Naive thymus-derived CD8-positive, alpha-beta T cell (primary cell): Measurements from ENCODE around the gene PRKAB1. TPM values are rescaled to one million over a fixed set of nuclear protein-coding genes. Genes with fewer than 3 reads are reported as not detected.

ENCODE experiments used
- ATAC-seq, 2 donors: fragments of 150-1000 bp; cut with Tn5 transposase in 1 of 2; sonication (Bioruptor Pico), chemical (Tn5 transposase) in 1 of 2; 1 replicate in 1 of 2; 2 replicates in 1 of 2; pipeline ENCODE4 v1.10.0; 2021; ENCODE audit warnings: mild to moderate bottlenecking in 2 of 2, moderate library complexity in 2 of 2
- POLR2A ChIA-PET: fragments of 350-600 bp; sonication (Branson Sonifier 250); formaldehyde crosslinking; loops from one replicate; lab custom pipeline; 2021; ENCODE audit warnings: antibody characterized with exemption; lab: Charles Lee
- DNase-seq, 10 donors: peaks; one replicate each; pipeline versions ENCODE4 v3.0.0 to v3.0.0-alpha.2; 2020 to 2022
- H3K27ac Mint-ChIP-seq, 10 donors: one replicate each; pipeline ENCODE4 v1.8.0; 2020 to 2022; ENCODE audit warnings: mild to moderate bottlenecking in 10 of 10, mixed read lengths in 10 of 10, moderate library complexity in 4 of 10, inconsistent platforms in 1 of 10
- H3K27me3 Mint-ChIP-seq, 5 donors: one replicate each; pipeline ENCODE4 v1.8.0; 2021 to 2022; ENCODE audit warnings: mixed read lengths in 5 of 5
- H3K36me3 Mint-ChIP-seq, 3 donors: one replicate each; pipeline ENCODE4 v1.8.0; 2020 to 2022; ENCODE audit warnings: mixed read lengths in 3 of 3, mild to moderate bottlenecking in 2 of 3, inconsistent platforms in 1 of 3
- H3K4me1 Mint-ChIP-seq, 4 donors: one replicate each; pipeline ENCODE4 v1.8.0; 2021 to 2022; ENCODE audit warnings: mixed read lengths in 4 of 4
- H3K4me3 Mint-ChIP-seq, 10 donors: one replicate each; pipeline ENCODE4 v1.8.0; 2020 to 2022; ENCODE audit warnings: mild to moderate bottlenecking in 10 of 10, mixed read lengths in 10 of 10, moderate library complexity in 6 of 10, inconsistent platforms in 1 of 10
- H3K9me3 Mint-ChIP-seq, 9 donors: one replicate each; pipeline ENCODE4 v1.8.0; 2020 to 2022; ENCODE audit warnings: mixed read lengths in 9 of 9, mild to moderate bottlenecking in 3 of 9, inconsistent platforms in 1 of 9, moderate library complexity in 1 of 9
- polyA plus RNA-seq, 3 donors: library from polyadenylated mRNA; unstranded; fragments of 300-500 nt; fragmentation: Illumina TruSeq; gene quantifications; one replicate each; pipeline ENCODE4 v1.2.3, GENCODE V29; 2021
- total RNA-seq, 8 experiments: library from RNA in 2 of 8; stranded (reverse) in 2 of 8; gene quantifications; one replicate each; pipeline ENCODE4 v1.2.3 and lab custom pipeline; 2021 to 2026

PRKAB1 gene
- total and polyA plus RNA-seq, 5 experiments from 2014 or later, result 29.6 to 48.7 (median 45.2) TPM

DNA sequence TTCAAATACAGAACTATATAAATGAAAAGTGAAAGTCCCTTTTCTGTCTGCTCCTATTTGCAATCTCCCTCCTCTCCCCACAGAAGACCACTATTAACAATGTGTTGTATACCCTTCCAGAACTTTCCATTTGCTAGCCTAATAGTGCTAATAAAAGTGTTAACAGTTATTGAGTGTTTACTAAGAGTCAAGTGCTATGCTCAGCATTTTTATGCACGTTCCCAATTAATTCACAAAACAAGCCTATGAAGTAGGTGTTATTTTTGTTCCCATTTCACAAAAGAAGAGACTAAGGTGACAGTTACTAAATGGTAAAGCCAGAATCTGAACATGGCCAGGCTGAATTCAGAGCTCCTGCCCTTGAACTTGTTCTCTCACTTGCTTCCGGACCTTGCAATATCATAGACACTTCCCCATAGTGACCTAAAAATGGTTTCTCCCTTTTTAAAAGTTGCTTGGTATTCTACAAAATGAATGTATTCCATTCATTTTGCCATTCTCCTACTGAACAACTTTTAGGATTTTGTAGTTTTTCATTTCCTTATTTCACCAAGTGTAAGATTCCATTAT is 1.6 kb upstream of the PRKAB1 start:
- peak overlapping the region; percentile 39 to 92 (median 72) for H3K27ac Mint-ChIP-seq
- no peak for DNase-seq
- no peak for ATAC-seq
- POLR2A ChIA-PET, result no interaction called here
- peaks cover 9 to 45% (median 42%) of the 10 kb centered on the region in 4 donors for H3K4me1 Mint-ChIP-seq
- peaks cover 0 to 16% (median 2%) of the 10 kb centered on the region in 3 donors for H3K36me3 Mint-ChIP-seq
- H3K27me3 Mint-ChIP-seq, result no peaks in the 10 kb centered on the region
- no peaks in the 10 kb centered on the region for H3K9me3 Mint-ChIP-seq
- H3K4me3 Mint-ChIP-seq, result peak overlapping the region; percentile 74 to 91 (median 89)

DNA sequence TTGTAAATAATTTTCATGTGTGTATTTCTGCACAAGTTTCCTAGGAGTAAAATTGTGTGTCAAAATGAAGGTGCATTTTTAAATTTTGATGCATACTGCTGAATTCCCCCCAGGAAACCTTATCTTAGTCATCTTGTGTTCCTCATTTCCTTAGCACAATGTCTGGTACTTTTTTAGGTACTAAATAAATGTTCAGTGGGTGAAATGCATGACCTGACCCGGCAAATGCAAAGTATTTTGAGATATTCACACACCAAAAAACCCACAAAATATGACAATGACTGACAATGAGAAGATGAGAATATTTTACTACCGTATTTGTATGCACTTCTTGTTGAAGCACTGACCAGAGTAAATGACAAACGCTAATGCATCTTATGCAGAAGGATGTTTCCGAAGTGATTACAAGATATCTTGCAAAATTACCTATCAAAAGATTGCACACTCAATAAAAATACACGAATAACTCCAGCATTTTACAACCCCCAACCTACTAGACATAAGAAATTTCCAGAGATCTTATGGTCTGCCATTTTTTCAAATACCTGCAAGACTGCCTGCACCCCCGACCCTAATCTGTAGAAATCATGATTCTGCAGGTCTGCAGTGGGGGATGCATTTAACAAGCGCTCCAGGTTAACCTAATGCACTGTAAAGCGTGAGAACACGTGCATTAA is 895 bp upstream of the PRKAB1 start:
- ATAC-seq (no peak), DNase-seq (no peak)
- H3K27me3 Mint-ChIP-seq, result no peaks in the 10 kb centered on the region
- peak overlapping the region; percentile 83 to 91 (median 89) for H3K4me3 Mint-ChIP-seq
- H3K4me1 Mint-ChIP-seq, result peaks cover 9 to 52% (median 47%) of the 10 kb centered on the region in 4 donors
- H3K36me3 Mint-ChIP-seq, result peaks cover 0 to 22% (median 3%) of the 10 kb centered on the region in 3 donors
- H3K27ac Mint-ChIP-seq, result peak overlapping the region; percentile 39 to 95 (median 90)
- POLR2A ChIA-PET, result interaction anchor here (0.9 to 1.6 kb wide), 5 partner anchors 8 to 1291 kb away, joined by 3 to 6 read pairs (median 5); partner anchors contain the start of genes RPLP0 and SUDS3
- H3K9me3 Mint-ChIP-seq, result no peaks in the 10 kb centered on the region

DNA sequence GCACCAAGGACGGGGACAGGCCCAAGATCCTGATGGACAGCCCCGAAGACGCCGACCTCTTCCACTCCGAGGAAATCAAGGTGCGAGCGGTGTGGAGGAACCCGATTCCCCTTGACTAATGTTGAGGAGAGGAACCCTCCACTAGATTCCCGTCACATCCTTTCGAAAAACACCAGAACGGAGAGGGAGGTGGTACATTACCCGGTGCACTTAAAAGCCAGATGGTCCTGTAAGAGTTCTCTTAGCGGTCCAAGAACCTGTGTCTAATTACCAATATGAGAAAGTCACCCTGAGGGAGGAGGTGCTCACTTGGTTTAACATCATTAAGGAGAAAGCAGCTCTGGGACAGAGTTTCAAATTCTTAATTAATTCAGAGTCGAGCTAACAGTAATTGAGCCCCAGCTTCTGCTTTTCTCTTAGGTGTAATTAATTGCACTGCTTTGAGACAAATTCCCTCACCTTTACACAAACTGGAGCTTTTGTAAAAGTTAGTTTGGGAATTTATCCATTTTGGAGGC is 450 bp downstream of the PRKAB1 start:
- Mint-ChIP-seq H3K4me1 (peaks cover 16 to 65% (median 58%) of the 10 kb centered on the region in 4 donors), H3K27ac (peak overlapping the region; percentile 86 to 95 (median 92)), H3K27me3 (no peaks in the 10 kb centered on the region), H3K9me3 (no peaks in the 10 kb centered on the region), H3K36me3 (peaks cover 0 to 36% (median 7%) of the 10 kb centered on the region in 3 donors), H3K4me3 (peak overlapping the region; percentile 83 to 91 (median 89))
- POLR2A ChIA-PET, result interaction anchor here (0.5 to 1.6 kb wide), 6 partner anchors 9 to 533 kb away, joined by 3 to 6 read pairs (median 4); partner anchors contain the start of gene RPLP0
- no peak for DNase-seq
- ATAC-seq, result peak in 1 of 2 donors; percentile 2

DNA sequence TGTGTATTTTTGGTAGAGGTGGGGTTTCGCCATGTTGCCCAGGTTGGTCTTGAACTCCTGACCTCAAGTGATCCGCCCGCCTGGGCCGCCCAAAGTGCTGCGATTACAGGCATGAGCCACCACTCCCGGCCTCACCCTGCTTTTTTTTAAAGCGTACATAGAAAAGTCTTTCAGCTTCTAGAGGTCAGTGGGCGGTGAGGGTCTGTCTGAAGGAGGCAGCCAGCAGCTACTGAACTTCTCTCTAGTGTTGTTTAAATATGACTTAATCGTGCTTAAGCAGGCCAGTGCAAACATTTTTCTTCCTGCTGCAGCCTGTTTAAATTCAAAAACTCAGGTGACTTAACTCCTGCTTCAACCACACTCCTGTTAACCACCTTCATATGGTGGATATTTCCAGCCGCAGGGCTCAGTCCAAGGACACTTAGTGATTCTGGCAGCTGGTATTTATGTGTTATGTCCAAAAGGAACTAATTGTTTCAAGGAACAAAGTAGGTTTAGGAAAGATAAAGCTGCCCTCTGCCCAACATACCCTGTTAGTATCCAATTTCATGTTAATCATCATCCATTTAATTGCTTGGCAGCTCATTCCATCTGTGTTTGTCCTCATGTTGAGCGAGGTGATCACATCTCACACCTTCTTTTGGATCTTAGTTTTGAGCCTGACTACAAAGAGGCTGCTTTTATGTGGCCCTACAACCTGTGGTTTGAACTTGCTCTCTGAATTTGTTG is 2.0 kb downstream of the PRKAB1 start:
- H3K36me3 Mint-ChIP-seq, result peaks cover 0 to 51% (median 12%) of the 10 kb centered on the region in 3 donors
- H3K9me3 Mint-ChIP-seq, result no peaks in the 10 kb centered on the region
- peak overlapping the region; percentile 29 to 88 (median 74) for H3K27ac Mint-ChIP-seq
- peak overlapping the region; percentile 36 to 84 (median 62) for H3K4me3 Mint-ChIP-seq
- DNase-seq (no peak), ATAC-seq (no peak)
- peaks cover 18 to 73% (median 63%) of the 10 kb centered on the region in 4 donors for H3K4me1 Mint-ChIP-seq
- POLR2A ChIA-PET, result interaction anchor here (0.6 kb wide), 1 partner anchor 37 kb away, joined by 3 read pairs; no protein-coding TSS in a partner anchor
- H3K27me3 Mint-ChIP-seq, result no peaks in the 10 kb centered on the region

DNA sequence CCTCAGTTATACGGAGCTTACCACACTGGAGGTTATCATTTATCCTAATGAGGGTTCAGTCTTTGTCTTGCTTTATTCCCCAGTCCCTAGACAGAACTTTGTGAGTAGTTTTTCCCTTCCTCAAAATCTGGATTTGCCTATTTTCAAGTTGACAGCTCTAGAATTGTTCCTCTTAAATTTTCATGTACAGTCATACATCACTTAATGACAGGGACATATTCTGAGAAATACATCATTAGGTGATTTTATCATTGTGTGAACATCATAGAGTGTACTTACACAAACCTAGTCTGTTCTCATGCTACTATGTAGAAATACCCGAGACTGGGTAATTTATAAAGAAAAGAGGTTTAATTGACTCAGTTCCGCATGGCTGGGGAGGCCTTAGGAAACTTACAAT is 3.1 kb downstream of the PRKAB1 start:
- Mint-ChIP-seq H3K4me1 (peaks cover 18 to 68% (median 59%) of the 10 kb centered on the region in 4 donors), H3K9me3 (no peaks in the 10 kb centered on the region), H3K27ac (peak overlapping the region in 3 of 10 donors; percentile 25 to 75 (median 29)), H3K4me3 (no peak overlapping the region), H3K36me3 (peaks cover 0 to 63% (median 18%) of the 10 kb centered on the region in 3 donors), H3K27me3 (no peaks in the 10 kb centered on the region)
- DNase-seq (no peak), ATAC-seq (no peak)
- POLR2A ChIA-PET, result no interaction called here

DNA sequence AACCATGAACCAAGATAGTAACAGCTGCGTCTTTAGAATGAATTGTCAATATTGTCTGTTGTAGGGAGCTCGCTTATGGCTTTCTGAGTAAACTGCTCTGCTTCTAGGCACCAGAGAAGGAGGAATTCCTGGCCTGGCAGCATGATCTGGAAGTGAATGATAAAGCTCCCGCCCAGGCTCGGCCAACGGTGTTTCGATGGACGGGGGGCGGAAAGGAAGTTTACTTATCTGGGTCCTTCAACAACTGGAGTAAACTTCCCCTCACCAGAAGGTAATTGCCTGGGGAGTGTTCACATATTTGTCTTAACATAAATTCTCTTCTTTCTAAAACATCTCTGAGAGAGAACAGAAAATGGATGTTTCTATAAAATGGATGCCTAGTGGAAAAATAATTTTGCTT is 4.3 kb downstream of the PRKAB1 start:
- Mint-ChIP-seq H3K4me3 (no peak overlapping the region), H3K27me3 (no peaks in the 10 kb centered on the region), H3K9me3 (no peaks in the 10 kb centered on the region), H3K36me3 (peaks cover 5 to 74% (median 27%) of the 10 kb centered on the region in 3 donors), H3K27ac (peak overlapping the region in 8 of 10 donors; percentile 3 to 82 (median 48)), H3K4me1 (peaks cover 15 to 57% (median 48%) of the 10 kb centered on the region in 4 donors)
- POLR2A ChIA-PET, result no interaction called here
- no peak for ATAC-seq
- no peak for DNase-seq

DNA sequence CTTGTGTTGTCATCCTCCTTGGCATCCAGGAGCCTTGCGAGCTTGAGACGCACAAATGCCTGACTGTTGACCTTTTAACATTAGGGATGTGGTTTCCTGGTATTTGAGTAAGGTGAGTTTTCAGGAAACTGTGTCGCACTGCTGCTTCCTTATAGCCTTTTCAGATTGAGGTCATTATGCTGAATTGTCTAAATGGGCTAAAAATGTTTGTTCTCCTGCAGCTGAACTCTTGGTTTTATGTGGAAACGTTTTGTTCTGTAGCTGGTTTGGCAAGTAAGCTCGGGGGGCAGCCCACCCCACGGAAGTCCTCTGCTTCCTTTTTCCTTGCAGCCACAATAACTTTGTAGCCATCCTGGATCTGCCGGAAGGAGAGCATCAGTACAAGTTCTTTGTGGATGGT is 5.7 kb downstream of the PRKAB1 start:
- peaks cover 15 to 49% (median 42%) of the 10 kb centered on the region in 4 donors for H3K4me1 Mint-ChIP-seq
- peak overlapping the region in 1 of 10 donors; percentile 11 for H3K4me3 Mint-ChIP-seq
- ATAC-seq (no peak), DNase-seq (no peak)
- H3K9me3 Mint-ChIP-seq, result no peaks in the 10 kb centered on the region
- H3K36me3 Mint-ChIP-seq, result peaks cover 5 to 88% (median 33%) of the 10 kb centered on the region in 3 donors
- H3K27me3 Mint-ChIP-seq, result no peaks in the 10 kb centered on the region
- H3K27ac Mint-ChIP-seq, result peak overlapping the region in 9 of 10 donors; percentile 14 to 81 (median 33)
- POLR2A ChIA-PET, result no interaction called here

DNA sequence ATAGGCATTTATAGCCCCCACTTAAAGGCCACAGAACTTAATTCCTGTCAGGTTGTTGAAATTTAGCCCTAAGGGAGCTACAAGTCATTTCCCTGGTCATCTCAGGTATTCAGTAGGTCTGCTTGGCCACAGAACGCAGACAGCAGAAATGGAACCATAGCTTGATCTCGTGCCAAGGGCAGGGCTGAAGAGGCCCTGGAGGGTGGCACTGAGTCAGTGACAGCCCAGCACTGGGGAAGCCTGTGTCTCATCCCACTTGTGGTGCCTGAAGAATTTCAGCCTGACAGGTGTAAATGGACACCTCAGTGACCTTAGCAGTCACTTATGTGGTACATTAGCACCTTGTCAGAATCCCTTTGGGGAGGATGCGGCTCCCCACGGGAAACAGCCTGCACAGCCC is 6.6 kb downstream of the PRKAB1 start:
- Mint-ChIP-seq H3K27me3 (no peaks in the 10 kb centered on the region), H3K9me3 (no peaks in the 10 kb centered on the region), H3K4me3 (no peak overlapping the region), H3K4me1 (peaks cover 16 to 45% (median 39%) of the 10 kb centered on the region in 4 donors), H3K36me3 (peaks cover 5 to 95% (median 33%) of the 10 kb centered on the region in 3 donors), H3K27ac (peak overlapping the region in 2 of 10 donors; percentile 33 to 78)
- POLR2A ChIA-PET, result interaction anchor here (0.5 kb wide), 1 partner anchor 61 kb away, joined by 3 read pairs; no protein-coding TSS in a partner anchor
- DNase-seq (no peak), ATAC-seq (no peak)

DNA sequence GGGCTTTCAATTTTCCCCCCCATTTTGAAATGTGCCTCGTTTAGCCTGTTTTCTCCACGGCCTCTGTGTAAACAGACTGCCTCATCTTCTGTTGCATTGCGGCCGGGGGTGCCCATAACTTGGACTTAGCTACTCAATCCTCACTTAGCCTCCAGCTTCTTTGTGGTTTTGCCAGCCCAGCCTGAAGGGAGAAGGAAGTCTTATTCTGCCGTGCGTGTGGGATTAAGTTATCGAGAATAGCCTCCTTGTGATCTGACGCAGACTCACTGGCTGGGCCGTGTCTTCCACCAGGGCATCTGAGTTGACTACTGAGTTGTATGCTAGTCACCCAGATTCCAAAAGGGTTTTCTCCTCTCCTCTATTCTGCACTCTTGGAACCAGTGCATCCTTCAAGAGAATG is 8.1 kb downstream of the PRKAB1 start:
- POLR2A ChIA-PET, result no interaction called here

DNA sequence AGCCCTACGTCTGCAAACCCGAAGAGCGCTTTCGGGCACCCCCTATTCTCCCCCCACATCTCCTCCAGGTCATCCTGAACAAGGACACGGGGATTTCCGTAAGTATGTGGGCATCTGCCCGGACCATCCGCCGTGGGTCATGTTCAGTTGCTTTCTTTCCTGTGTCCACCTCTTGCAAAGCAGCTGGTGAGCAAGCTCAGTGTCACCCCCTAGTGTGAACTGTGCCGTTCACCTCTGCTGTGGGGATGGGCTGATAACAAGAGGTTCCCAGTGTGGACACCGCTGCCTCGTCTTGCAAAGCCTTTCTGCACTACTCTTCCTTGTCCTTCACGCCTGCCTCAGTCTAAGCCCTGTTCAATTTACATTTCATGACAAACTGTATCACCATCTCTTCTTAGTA is 8.6 kb downstream of the PRKAB1 start:
- Mint-ChIP-seq H3K27ac (peak overlapping the region in 2 of 10 donors; percentile 4 to 45), H3K4me3 (no peak overlapping the region)
- ATAC-seq, result no peak

More for the DNA sequence above, 8.1 kb downstream of the PRKAB1 start:
- H3K27ac Mint-ChIP-seq, result peak overlapping the region in 2 of 10 donors; percentile 28 to 40
- DNase-seq, result no peak
- H3K27me3 Mint-ChIP-seq, result no peaks in the 10 kb centered on the region
- peaks cover 5 to 98% (median 33%) of the 10 kb centered on the region in 3 donors for H3K36me3 Mint-ChIP-seq
- no peak overlapping the region for H3K4me3 Mint-ChIP-seq
- ATAC-seq, result no peak
- no peaks in the 10 kb centered on the region for H3K9me3 Mint-ChIP-seq
- H3K4me1 Mint-ChIP-seq, result peaks cover 14 to 30% (median 24%) of the 10 kb centered on the region in 4 donors

DNA sequence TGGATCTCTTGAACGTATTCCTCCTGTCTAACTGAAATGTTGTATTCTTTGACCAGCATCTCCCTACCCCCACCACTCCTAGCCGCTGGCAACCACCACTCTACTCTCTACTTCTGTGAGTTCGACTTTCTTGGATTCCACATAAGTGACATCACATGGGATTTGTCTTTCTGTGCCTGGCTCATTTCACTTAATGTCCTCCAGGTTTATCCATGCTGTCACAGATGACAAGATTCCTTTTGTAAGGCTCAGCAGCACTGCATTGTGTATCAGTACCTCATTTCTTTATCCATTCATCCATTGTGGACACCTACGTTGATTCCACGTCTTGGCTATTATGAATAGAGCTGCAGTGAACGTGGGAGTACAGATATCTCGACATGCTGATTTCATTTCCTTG is 10.5 kb downstream of the PRKAB1 start:
- H3K9me3 Mint-ChIP-seq, result no peaks in the 10 kb centered on the region
- H3K36me3 Mint-ChIP-seq, result peaks cover 5 to 81% (median 31%) of the 10 kb centered on the region in 3 donors
- peak overlapping the region in 2 of 10 donors; percentile 38 to 43 for H3K27ac Mint-ChIP-seq
- H3K4me1 Mint-ChIP-seq, result peaks cover 1 to 25% (median 9%) of the 10 kb centered on the region in 4 donors
- DNase-seq (no peak), ATAC-seq (no peak)
- POLR2A ChIA-PET, result no interaction called here
- H3K27me3 Mint-ChIP-seq, result no peaks in the 10 kb centered on the region
- H3K4me3 Mint-ChIP-seq, result no peak overlapping the region

More for the DNA sequence above, 8.6 kb downstream of the PRKAB1 start:
- POLR2A ChIA-PET, result no interaction called here
- H3K27me3 Mint-ChIP-seq, result no peaks in the 10 kb centered on the region
- H3K9me3 Mint-ChIP-seq, result no peaks in the 10 kb centered on the region
- DNase-seq, result no peak
- H3K36me3 Mint-ChIP-seq, result peaks cover 5 to 95% (median 30%) of the 10 kb centered on the region in 3 donors
- peaks cover 12 to 26% (median 19%) of the 10 kb centered on the region in 4 donors for H3K4me1 Mint-ChIP-seq

DNA sequence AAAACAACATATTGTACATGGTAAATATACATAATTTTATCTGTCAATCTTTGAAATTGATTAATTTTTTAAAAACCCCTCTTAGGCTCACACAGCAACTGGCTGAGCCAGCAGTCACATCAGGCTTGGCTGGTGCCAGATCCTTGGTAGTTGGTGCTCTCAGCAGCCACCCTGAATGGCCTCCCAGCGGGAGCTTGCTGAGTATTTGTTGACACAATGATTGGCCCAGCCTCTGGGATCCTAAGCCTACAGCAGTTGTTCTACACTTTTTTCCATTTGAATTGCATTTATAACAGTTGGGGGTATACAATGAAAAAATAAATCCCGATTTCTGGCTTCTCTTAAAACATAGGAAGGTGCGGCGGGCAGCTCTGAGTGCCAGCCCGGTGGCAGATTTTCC is 11.1 kb downstream of the PRKAB1 start:
- Mint-ChIP-seq H3K27ac (peak overlapping the region in 1 of 10 donors; percentile 10), H3K4me1 (peaks cover 0 to 22% (median 6%) of the 10 kb centered on the region in 4 donors), H3K36me3 (peaks cover 5 to 77% (median 28%) of the 10 kb centered on the region in 3 donors), H3K9me3 (no peaks in the 10 kb centered on the region), H3K4me3 (no peak overlapping the region), H3K27me3 (no peaks in the 10 kb centered on the region)
- ATAC-seq (no peak), DNase-seq (no peak)
- POLR2A ChIA-PET, result no interaction called here
